KMS-11 (cell line): ENCODE data around the gene KCNF1.

ENCODE experiments used
- H2AFZ ChIP-seq: fragments of 200-600 bp; sonication (generic); 2 replicates; pipeline ENCODE4 v1.6.1; 2016; ENCODE audit warnings: antibody characterized with exemption, mixed run types, low read depth
- H3K27ac ChIP-seq: fragments of 200-600 bp; sonication (generic); 2 replicates; pipeline ENCODE4 v1.6.1; 2016; ENCODE audit warnings: mild to moderate bottlenecking, mixed run types
- H3K27me3 ChIP-seq: fragments of 200-600 bp; sonication (generic); 2 replicates; pipeline ENCODE4 v1.6.1; 2017; ENCODE audit warnings: mild to moderate bottlenecking, low read depth, mixed run types, moderate library complexity; ENCODE audit not compliant: insufficient read depth
- H3K36me3 ChIP-seq: fragments of 200-600 bp; sonication (generic); 2 replicates; pipeline ENCODE4 v1.6.1; 2017; ENCODE audit warnings: mild to moderate bottlenecking, mixed run types; ENCODE audit not compliant: insufficient read depth
- H3K4me1 ChIP-seq: fragments of 200-600 bp; sonication (generic); 2 replicates; pipeline ENCODE4 v1.6.1; 2016; ENCODE audit warnings: mild to moderate bottlenecking, low read depth, mixed run types; ENCODE audit not compliant: poor library complexity, severe bottlenecking
- H3K4me2 ChIP-seq: fragments of 200-600 bp; sonication (generic); 2 replicates; pipeline ENCODE4 v1.7.0; 2016; ENCODE audit warnings: mild to moderate bottlenecking, mixed run types
- H3K4me3 ChIP-seq: fragments of 200-600 bp; sonication (generic); IDR thresholded peaks from 2 replicates; pipeline ENCODE4 v1.6.1; 2017; ENCODE audit warnings: low read depth, low read length, mixed read lengths; ENCODE audit not compliant: insufficient read depth
- H3K79me2 ChIP-seq: fragments of 200-600 bp; sonication (generic); 2 replicates; pipeline ENCODE4 v1.6.1; 2016; ENCODE audit warnings: low read depth, mixed run types; ENCODE audit not compliant: insufficient read depth
- H3K9ac ChIP-seq: fragments of 200-600 bp; sonication (generic); 2 replicates; pipeline ENCODE4 v1.6.1; 2016; ENCODE audit warnings: mild to moderate bottlenecking, mixed run types
- H4K20me1 ChIP-seq: fragments of 200-600 bp; sonication (generic); 2 replicates; pipeline ENCODE4 v1.6.1; 2016; ENCODE audit warnings: mild to moderate bottlenecking, mixed run types; ENCODE audit not compliant: insufficient read depth
- CTCF ChIP-seq: fragments of 200-600 bp; sonication (generic); conservative IDR thresholded peaks from 2 replicates; pipeline ENCODE4 v1.6.1; 2017; ENCODE audit warnings: low read depth, mild to moderate bottlenecking, antibody characterized with exemption, low read length, moderate library complexity, mixed read lengths

KCNF1 gene

DNA sequence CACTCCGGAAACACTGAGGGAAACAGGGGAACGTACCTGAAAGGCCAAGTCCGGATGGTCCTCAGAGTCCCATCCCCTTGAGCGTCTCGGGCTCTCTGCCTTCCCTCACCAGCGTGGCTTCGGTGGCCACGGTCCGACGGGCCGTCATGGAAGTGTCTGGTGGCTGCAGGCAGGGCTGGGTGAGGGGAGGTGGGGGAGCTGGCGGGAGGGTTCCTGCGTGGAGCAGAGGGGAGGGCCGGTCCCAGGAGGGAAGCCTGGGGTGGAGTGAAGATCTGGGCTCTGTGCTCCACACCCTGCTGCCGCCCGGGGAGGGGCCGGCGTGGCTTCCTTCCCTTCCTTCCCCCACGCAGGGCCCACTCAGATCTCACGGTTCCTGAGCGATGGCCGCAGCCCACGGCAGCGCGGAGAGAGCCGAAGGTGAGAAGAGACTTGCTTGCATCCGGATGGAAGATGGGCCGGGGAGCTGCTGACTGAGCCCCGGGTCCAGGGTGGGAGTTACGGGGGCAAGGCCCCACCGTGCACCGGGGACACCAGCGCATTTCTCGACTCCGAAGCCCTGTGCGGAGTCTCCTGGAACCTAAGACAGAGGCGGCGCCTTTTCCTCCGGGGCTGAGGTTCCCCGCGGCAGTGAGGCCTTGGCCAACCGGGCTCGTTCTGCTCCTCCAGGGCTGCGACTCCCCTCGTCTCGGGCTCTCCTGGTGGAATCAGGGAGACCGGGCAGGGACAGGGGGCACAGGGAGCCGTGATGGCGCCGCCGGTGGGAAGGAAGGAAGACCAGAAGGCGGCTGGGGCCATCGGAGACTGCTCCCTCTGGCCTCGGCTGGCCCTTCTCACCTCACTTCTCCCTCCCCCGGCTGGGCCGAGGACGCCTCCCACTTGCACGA is 49.1 kb downstream of the KCNF1 start:
- Histone ChIP-seq H3K9ac (no peak overlapping the region), H3K36me3 (no peaks in the 10 kb centered on the region), H3K79me2 (no peaks in the 10 kb centered on the region), H3K4me3 (no peak overlapping the region), H3K4me1 (no peaks in the 10 kb centered on the region), H3K4me2 (no peak overlapping the region), H3K27me3 (no peaks in the 10 kb centered on the region), H4K20me1 (no peaks in the 10 kb centered on the region), H3K27ac (no peak overlapping the region), H2AFZ (no peak overlapping the region)
- no peak for TF ChIP-seq CTCF

GRCh38 chr2:10961490-10961875 is 49.7 kb downstream of the KCNF1 start:
- Histone ChIP-seq H4K20me1 (no peaks in the 10 kb centered on the region), H3K4me1 (no peaks in the 10 kb centered on the region), H3K9ac (no peak overlapping the region), H2AFZ (no peak overlapping the region), H3K27me3 (no peaks in the 10 kb centered on the region), H3K4me2 (no peak overlapping the region), H3K4me3 (no peak overlapping the region), H3K79me2 (no peaks in the 10 kb centered on the region), H3K36me3 (no peaks in the 10 kb centered on the region), H3K27ac (no peak overlapping the region)
- TF ChIP-seq CTCF: no peak

- TF ChIP-seq CTCF: no peak
- no peak overlapping the region for H3K4me2 ChIP-seq
- no peaks in the 10 kb centered on the region for H3K27me3 ChIP-seq
Measured at GRCh38 chr2:10962004-10962403, 50.3 kb downstream of the KCNF1 start.

GRCh38 chr2:10963155-10963554 is 51.4 kb downstream of the KCNF1 start:
- no peaks in the 10 kb centered on the region for H3K27me3 ChIP-seq
- H3K9ac ChIP-seq: no peak overlapping the region
- H4K20me1 ChIP-seq: no peaks in the 10 kb centered on the region
- no peaks in the 10 kb centered on the region for H3K4me1 ChIP-seq
- H3K36me3 ChIP-seq: no peaks in the 10 kb centered on the region
- H3K4me3 ChIP-seq: no peak overlapping the region
- no peaks in the 10 kb centered on the region for H3K79me2 ChIP-seq
- H2AFZ ChIP-seq: no peak overlapping the region
- TF ChIP-seq CTCF: no peak
- no peak overlapping the region for H3K27ac ChIP-seq
- H3K4me2 ChIP-seq: no peak overlapping the region

More at GRCh38 chr2:10962004-10962403, 50.3 kb downstream of the KCNF1 start:
- Histone ChIP-seq H3K79me2 (no peaks in the 10 kb centered on the region), H2AFZ (no peak overlapping the region), H3K4me1 (no peaks in the 10 kb centered on the region), H3K9ac (no peak overlapping the region), H3K27ac (no peak overlapping the region), H4K20me1 (no peaks in the 10 kb centered on the region), H3K4me3 (no peak overlapping the region), H3K36me3 (no peaks in the 10 kb centered on the region)
